GM19463 (cell line): ENCODE data around the gene PDE6B.

Experiments used
- ATAC-seq: cut with Tn5 transposase; IDR thresholded peaks from one replicate; pipeline ENCODE4 v1.9.1; 2021; ENCODE audit warnings: mild to moderate bottlenecking, moderate library complexity; ENCODE audit not compliant: unreplicated experiment

PDE6B gene

DNA sequence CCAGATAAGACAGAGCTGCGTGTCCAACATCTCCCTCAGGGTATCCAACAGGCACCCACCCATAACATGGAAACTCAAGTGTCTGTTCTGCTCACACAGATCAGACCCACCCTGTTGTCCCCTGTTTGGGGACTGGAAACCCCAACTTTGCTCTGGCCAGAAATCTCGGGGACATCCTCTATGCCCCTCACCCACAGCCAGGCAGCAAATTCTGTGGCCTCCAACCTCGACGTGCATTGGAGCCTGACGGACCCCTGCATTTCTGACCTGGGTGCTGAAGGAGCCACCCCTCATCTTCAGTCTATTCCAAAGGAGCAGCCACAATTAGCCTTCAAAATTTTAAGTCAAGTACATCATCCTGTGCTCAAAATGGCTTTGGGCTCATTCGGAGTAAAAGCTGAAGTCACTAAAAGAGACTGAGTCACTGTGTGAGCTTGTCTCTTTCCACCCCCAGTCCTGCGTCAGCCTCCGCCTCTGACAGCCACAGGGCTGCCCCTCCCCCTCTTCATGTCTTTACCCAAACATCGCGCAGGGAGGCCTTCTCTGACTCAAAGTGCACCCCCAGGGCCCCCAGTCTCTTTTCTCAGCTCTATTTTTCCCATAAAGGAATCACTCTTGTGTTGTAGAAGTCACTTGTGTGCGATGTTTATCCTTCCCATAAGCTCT is 24.4 kb upstream of the PDE6B start:
- no peak for ATAC-seq

DNA sequence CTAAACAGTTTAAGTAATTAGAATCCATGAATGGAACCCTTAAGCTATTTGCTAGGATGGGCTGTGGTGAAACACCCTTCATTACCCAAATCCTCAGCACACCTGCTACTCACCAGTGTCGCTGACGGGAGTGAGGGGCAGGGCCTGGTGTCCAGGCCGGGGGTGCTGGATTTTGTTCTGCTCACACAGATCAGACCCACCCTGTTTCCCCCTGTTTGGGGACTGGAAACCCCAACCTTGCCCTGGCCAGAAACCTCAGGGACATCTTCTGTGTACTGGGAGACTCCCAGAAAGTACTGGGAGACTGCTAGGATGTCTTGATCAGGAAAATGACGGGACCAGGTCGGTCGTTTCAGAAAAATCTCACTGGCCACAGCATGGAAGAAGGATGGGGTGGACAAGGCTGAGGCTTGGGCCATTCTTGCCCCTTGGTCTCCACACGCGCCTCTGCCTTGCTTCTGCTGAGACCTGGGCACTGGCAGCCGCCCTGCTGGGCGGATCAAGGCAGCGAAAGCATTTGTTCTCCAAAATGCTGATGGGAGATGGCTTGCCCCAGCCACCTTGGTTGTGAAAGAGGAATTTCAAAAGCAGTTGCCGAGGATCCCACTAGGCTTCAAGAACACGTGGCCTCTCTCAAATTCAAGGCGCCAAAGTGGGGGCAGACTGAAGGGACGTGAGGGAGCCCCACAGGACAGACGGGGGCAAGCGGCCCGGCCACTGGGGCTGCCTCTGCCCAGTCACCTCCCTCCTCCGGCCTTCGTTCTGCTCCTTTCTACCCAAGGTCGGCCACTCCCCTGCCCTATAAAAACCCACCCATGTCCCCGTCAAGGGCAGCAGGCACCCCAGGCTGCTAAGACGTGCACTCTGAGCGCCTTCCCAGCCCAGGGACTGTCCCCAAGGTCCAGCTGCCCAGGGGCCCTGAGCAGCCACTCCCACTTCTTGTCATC is 23.5 kb upstream of the PDE6B start:
- ATAC-seq: no peak

DNA sequence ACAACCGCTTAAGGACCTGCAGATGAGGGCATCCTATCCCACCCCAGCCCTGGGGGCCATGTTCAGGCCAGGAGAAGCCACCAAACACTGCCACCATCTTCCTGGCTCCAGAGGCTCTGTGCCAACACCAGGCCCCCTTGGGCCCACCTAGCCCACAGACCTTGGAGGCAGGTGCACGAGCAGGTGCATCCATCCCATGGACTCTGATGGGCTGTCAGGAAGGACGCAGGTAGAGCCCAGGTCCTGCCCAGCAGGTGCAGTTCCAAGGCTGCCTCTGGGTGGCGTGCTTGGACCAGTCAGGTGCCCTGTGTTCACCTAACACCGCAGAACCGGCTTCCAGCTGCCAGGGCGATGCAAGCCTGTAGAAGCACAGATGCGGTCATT is 22.8 kb upstream of the PDE6B start:
- no peak for ATAC-seq

DNA sequence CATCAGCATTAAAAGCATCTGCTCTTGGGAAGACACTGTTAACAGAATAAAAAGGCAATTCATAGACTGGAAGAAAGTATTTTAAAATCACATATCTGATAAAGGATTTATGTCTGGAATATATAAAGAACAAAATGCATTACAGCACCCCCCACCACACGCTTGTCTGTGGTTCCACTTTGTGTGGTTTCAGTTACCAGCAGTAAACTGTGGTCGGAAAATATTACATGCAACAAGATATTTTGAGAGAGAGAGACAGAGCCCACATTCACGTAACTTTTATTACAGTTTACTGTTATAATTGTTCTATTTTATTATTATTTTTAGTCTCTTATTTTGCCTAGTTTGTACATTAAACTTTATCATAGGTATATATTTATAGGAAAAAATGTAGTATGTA is 21.2 kb upstream of the PDE6B start:
- no peak for ATAC-seq

DNA sequence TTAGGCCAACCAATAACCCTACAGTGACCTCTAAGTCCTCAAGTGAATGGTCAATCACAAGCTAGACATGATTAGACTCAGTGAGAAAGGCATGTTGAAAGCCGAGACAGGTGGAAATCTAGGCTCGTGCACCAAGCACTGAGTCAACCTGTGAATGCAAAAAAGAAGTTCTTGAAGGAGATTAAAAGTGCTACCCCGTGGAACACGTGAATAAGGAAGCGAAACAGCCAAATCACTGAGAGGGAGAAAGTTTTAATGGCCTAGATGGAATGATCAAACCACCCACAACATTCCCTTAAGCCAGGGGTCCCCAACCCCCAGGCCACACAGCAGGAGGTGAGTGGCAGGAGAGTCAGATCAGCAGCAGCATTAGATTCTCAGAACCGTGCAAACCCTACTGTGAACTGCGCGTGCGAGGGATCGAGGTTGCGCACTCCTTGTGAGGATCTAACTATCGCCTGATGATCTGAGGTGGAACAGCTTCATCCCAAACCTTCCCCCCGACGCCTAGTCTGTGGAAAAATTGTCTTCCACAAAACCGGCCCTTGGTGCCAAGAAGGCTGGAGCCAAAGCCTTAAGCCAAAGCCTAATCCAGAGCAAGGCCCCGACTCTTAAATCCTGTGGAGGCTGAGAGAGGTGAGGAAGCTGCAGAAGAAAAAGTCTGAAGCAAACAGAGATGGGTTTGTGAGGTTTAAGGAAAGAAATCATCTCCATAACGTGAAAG is 19.5 kb upstream of the PDE6B start:
- ATAC-seq: no peak

GRCh38 chr4:608236-608635 is 17.1 kb upstream of the PDE6B start:
- ATAC-seq: no peak

- no peak for ATAC-seq
These were observed 15.8 kb upstream of the PDE6B start for GRCh38 chr4:609400-610050.

- no peak for ATAC-seq
These were observed 14.7 kb upstream of the PDE6B start for GRCh38 chr4:610411-611261.

GRCh38 chr4:612052-612748 is 13.2 kb upstream of the PDE6B start:
- no peak for ATAC-seq

DNA sequence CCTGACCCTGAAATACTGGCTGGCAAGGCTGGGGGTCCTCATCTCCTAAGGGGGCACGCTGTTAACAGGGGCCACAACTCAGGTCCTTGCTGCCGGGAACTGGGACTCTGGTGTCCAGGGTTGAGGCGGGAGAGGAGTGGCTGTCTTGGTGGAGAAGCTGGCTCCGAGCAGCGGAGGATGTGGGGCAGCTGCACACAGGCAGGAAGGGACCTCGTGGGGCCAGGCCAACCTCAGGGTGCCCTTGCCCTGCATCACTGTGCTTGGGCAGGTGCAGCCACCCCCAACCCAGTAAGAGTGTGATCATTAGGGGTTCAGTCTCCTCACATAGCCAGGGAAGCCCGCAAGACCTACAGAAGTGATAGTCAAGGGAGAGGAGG is 12.6 kb upstream of the PDE6B start:
- ATAC-seq: no peak

DNA sequence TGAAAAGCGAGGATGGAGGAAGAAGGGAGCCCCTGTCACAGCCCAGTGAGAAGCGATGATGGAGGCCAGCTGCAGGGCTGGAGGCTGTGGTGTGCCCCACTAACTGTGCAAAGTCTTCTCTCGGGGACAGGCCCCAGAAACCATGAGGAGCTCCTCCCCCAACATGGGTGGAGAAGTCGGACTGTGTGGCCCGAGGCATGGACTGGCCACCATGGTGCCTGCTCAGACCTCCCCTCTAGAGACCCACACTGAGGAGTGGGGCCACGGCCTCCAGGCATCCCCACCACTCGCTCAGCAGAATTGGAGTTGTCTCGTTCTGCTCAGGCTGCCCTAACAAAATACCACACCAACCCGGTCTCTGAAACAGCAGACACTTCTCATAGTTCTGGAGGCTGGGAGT is 12.2 kb upstream of the PDE6B start:
- no peak for ATAC-seq

DNA sequence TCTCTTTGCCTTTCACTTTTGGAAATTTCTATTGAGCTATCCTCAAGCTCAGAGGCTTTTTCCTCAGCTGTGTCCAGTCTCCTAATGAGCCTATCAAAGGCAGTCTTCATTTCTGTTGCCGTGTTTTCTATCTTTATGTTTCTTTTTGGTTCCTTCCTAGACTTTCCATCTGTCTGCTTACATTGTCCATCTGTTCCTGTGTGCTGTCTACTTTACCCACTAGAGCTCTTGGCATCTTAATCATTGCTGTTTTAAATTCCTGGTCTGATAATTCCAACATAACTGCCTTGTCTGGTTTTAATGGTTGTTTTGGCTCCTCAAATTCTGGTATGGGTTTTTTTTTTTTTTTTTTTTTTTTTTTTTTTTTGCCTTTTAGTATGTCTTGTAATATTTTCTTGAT is 9.3 kb upstream of the PDE6B start:
- no peak for ATAC-seq

DNA sequence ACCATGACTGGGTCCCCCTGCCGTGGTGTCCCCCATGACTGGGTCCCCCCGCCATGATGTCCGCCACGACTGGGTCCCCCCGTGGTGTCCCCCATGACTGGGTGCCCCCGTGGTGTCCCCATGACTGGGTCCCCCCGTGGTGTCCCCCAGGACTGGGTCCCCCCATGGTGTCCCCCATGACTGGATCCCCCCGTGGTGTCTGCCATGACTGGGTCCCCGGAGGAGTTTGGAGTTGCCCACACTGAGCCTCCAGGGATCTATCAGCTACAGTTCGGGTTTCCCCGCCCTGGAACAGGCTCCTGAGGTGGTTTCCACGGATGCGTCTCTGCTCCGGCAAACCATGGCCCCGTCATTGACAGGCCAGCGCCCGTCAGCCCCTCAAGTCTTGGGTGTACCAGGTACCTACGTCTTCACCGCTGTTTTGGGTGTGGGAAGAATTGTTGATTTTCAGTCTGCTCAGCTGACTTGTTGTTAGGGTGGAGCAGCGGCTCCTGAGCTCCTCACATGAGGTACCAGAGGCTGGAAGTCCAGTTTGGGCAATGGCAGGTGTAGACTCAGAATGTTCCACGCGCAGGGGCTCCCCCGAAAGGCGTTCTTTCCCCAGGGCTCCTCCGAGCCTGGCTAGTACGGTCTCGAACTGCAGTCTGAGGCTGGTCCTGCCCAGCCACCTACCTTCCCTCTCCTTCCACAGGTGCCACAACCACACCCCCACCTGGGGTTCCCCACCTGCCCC is 8.3 kb upstream of the PDE6B start:
- ATAC-seq: no peak

GRCh38 chr4:617644-618641 is 7.4 kb upstream of the PDE6B start:
- ATAC-seq: no peak

DNA sequence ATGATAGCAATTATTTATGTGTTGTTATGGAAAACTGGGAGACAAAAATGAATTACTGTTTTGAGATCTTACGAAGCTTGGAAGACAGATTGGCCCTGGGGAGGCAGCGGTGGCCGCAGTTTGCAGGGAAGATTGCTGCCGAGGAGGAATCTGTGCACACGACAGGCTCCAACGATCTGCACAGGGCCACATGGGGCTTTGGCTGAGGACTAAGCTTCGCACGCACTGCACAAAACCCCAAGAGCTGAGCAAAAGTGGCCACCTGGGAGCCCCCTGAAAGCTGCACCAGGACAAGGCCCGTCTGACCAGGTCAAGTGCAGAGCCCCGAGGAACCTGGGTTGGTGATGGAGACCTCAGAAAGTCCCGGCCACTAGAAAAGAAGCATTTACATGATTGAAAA is 5.2 kb upstream of the PDE6B start:
- no peak for ATAC-seq

DNA sequence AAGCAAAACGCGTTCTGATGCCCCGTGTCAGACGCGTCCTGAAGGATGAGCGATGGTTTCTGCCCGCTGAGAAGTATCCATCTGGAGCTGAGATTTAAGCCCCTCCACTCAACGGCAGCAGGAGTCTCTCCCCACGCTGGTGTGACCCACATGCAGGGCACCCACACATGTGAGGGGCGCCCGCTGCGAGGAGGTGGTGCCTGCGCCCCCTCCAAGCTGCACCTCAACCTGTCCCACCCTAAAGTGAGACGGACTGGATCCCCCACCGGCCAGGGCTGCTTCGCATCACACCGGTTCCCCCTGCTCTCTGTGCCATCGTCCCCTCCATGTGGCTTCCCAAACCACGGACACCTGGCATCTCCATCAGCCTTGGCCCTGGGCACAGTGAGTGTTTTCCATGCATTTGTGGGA is 4.5 kb upstream of the PDE6B start:
- no peak for ATAC-seq

GRCh38 chr4:621296-622070 is 3.9 kb upstream of the PDE6B start:
- ATAC-seq: no peak
